Calu3 (cell line): ENCODE data around the gene PDCD7. TPM values are rescaled to one million over a fixed set of nuclear protein-coding genes. Genes with fewer than 3 reads are reported as not detected.
A peak's percentile ranks its signal among the peaks of the same experiment; 100 is the strongest.
"Not testable (repeated sequence)": the region's sequence is repeated elsewhere in the genome, so short reads cannot be mapped to it uniquely, and the experiment has no call there.

Experiments used
- Bru-seq: library from RNA; stranded (reverse); fragments of 400-500 nt; gene quantifications from one replicate; lab custom pipeline; 2021; lab: Mats Ljungman, UMichigan
- BruChase-seq, 2 experiments: library from RNA; stranded (reverse); fragments of 400-500 nt; gene quantifications; one replicate each; lab custom pipeline; 2021; lab: Mats Ljungman, UMichigan
- BruUV-seq: library from RNA; stranded (reverse); fragments of 400-500 nt; replicated peaks from 2 replicates; lab custom pipeline; 2021; lab: Mats Ljungman, UMichigan
- CTCF ChIA-PET: fragments of 300-600 bp; sonication (Branson Sonifier 250); formaldehyde crosslinking; loops from one replicate; lab custom pipeline; 2022; ENCODE audit warnings: antibody characterized with exemption; lab: Charles Lee
- DNase-seq: peaks from one replicate; pipeline ENCODE4 v3.0.0; 2022
- H3K27ac Mint-ChIP-seq: one replicate; pipeline ENCODE4 v1.8.0; 2022; ENCODE audit warnings: mixed read lengths; ENCODE audit not compliant: unreplicated experiment
- H3K27me3 Mint-ChIP-seq: one replicate; pipeline ENCODE4 v1.8.0; 2022; ENCODE audit warnings: mixed read lengths; ENCODE audit not compliant: unreplicated experiment
- H3K36me3 Mint-ChIP-seq: one replicate; pipeline ENCODE4 v1.8.0; 2022; ENCODE audit warnings: mild to moderate bottlenecking, moderate library complexity, mixed read lengths; ENCODE audit not compliant: insufficient read depth, unreplicated experiment
- H3K4me1 Mint-ChIP-seq: one replicate; pipeline ENCODE4 v1.8.0; 2022; ENCODE audit warnings: mild to moderate bottlenecking, low read depth, mixed read lengths; ENCODE audit not compliant: unreplicated experiment
- H3K4me3 Mint-ChIP-seq: one replicate; pipeline ENCODE4 v1.8.0; 2022; ENCODE audit warnings: mild to moderate bottlenecking, low read depth, moderate library complexity, mixed read lengths; ENCODE audit not compliant: unreplicated experiment
- H3K9me3 Mint-ChIP-seq: one replicate; pipeline ENCODE4 v1.8.0; 2022; ENCODE audit warnings: low read depth, mixed read lengths; ENCODE audit not compliant: unreplicated experiment
- CTCF ChIP-seq: fragments of 200-600 bp; IDR thresholded peaks from one replicate; pipeline ENCODE4 v1.8.0; 2022; ENCODE audit warnings: antibody characterized with exemption; ENCODE audit not compliant: unreplicated experiment
- intact Hi-C: fragments of 100-400 bp; cut with micrococcal nuclease; formaldehyde crosslinking; loops from one replicate; pipeline ENCODE4 v1.10.0; 2022; ENCODE audit not compliant: unreplicated experiment
- long read RNA-seq: library from polyadenylated mRNA; stranded (forward); transcript quantifications from one replicate; pipeline ENCODE4 v2.0.0, GENCODE V29; 2022
- total RNA-seq: library from RNA; stranded (reverse); gene quantifications from 2 replicates; pipeline ENCODE4 v1.2.3, GENCODE V29; 2022

The PDCD7 gene
- 26.4 and 33.9 TPM in 2 replicates for total RNA-seq
- Bru-seq, nascent RNA, result percentile 71 among the genes with signal in this experiment
- percentile 84 among the genes with signal in this experiment for BruChase-seq, experiment 1, labeled RNA remaining after a 6-hour chase
- BruChase-seq, experiment 2, labeled RNA remaining after a 2-hour chase, result percentile 86 among the genes with signal in this experiment
- long read RNA-seq, transcript PDCD7-201 (5 exons, 2,851 nt), result major isoform, 25 of 31 reads
- long read RNA-seq, partial matches to known transcripts, result 2 of 31 reads
- long read RNA-seq, other reads (novel, unspliced or antisense), result 4 of 31 reads

- CTCF ChIA-PET, result interaction anchor here (0.6 to 1.3 kb wide), 3 partner anchors 32 to 153 kb away, joined by 4 to 6 read pairs (median 5); partner anchors contain the start of gene PARP16
- peak; percentile 82 for DNase-seq
These were observed at the start of gene PDCD7 for GRCh38 chr15:65133548-65134200. TSS of gene PDCD7 (minus strand) at chr15:65133808. CDS start at chr15:65133781, 27 bp downstream.

GRCh38 chr15:65182538-65182937, 48.9 kb upstream of the PDCD7 start:
- peak overlapping the region; percentile 95 for H3K4me3 Mint-ChIP-seq
- no peak for TF ChIP-seq CTCF
- CTCF ChIA-PET, result interaction anchor here (0.6 to 0.7 kb wide), 3 partner anchors 12 to 101 kb away, joined by 3 to 6 read pairs (median 5); no protein-coding TSS in a partner anchor
- no peaks in the 10 kb centered on the region for H3K9me3 Mint-ChIP-seq
- H3K4me1 Mint-ChIP-seq, result peaks cover 7% of the 10 kb centered on the region
- DNase-seq, result no peak
- H3K27me3 Mint-ChIP-seq, result no peaks in the 10 kb centered on the region
- H3K36me3 Mint-ChIP-seq, result peaks cover 49% of the 10 kb centered on the region
- intact Hi-C loops, result no loop called here
- H3K27ac Mint-ChIP-seq, result no peak overlapping the region
- BruUV-seq, result TSS peak; percentile 6

More at GRCh38 chr15:65133548-65134200, at the start of gene PDCD7:
- BruUV-seq, result TSS peak; percentile 94
- H3K36me3 Mint-ChIP-seq, result peaks cover 28% of the 10 kb centered on the region
- peaks cover 13% of the 10 kb centered on the region for H3K4me1 Mint-ChIP-seq
- intact Hi-C loops, result no loop called here
- H3K27me3 Mint-ChIP-seq, result no peaks in the 10 kb centered on the region
- H3K4me3 Mint-ChIP-seq, result peak within 1 kb of the TSS; percentile 88
- H3K27ac Mint-ChIP-seq, result peak within 1 kb of the TSS; percentile 97
- peaks cover 3% of the 10 kb centered on the region for H3K9me3 Mint-ChIP-seq
- no peak for TF ChIP-seq CTCF

GRCh38 chr15:65181582-65182353, 48.2 kb upstream of the PDCD7 start:
- BruUV-seq, intact Hi-C loops, H3K4me1 Mint-ChIP-seq, H3K9me3 Mint-ChIP-seq, H3K4me3 Mint-ChIP-seq, H3K27me3 Mint-ChIP-seq, DNase-seq, H3K27ac Mint-ChIP-seq: not testable (repeated sequence)
- peaks cover 55% of the 10 kb centered on the region for H3K36me3 Mint-ChIP-seq
- CTCF ChIA-PET, result interaction anchor here (0.6 to 0.7 kb wide), 4 partner anchors 12 to 115 kb away, joined by 3 to 6 read pairs (median 4); no protein-coding TSS in a partner anchor

GRCh38 chr15:65180167-65180566, 46.6 kb upstream of the PDCD7 start:
- DNase-seq, result no peak
- no peaks in the 10 kb centered on the region for H3K27me3 Mint-ChIP-seq
- peaks cover 56% of the 10 kb centered on the region for H3K36me3 Mint-ChIP-seq
- no peak overlapping the region for H3K27ac Mint-ChIP-seq
- CTCF ChIA-PET, result no interaction called here
- intact Hi-C loops, result no loop called here
- no peak overlapping the region for H3K4me3 Mint-ChIP-seq
- peaks cover 7% of the 10 kb centered on the region for H3K4me1 Mint-ChIP-seq
- H3K9me3 Mint-ChIP-seq, result no peaks in the 10 kb centered on the region
- TF ChIP-seq CTCF, result no peak
- BruUV-seq, result no TSS peak
